Activated naive CD8-positive, alpha-beta T cell treated with anti-CD3 and anti-CD28 coated beads, Interleukin-2, amount 50 U/mL, for 24 hours (primary cell): ENCODE measurements around the gene TMEM222.

Experiments
- ATAC-seq: fragments of 150-1000 bp; cut with Tn5 transposase; one replicate; pipeline ENCODE4 v1.10.0; 2021
- DNase-seq: peaks from one replicate; pipeline ENCODE4 v3.0.0; 2021
- H3K27ac Mint-ChIP-seq: one replicate; pipeline ENCODE4 v1.8.0; 2021; ENCODE audit warnings: mild to moderate bottlenecking, mixed read lengths
- H3K27me3 Mint-ChIP-seq: one replicate; pipeline ENCODE4 v1.8.0; 2021; ENCODE audit warnings: mixed read lengths
- H3K36me3 Mint-ChIP-seq: one replicate; pipeline ENCODE4 v1.8.0; 2021; ENCODE audit warnings: low read depth, mixed read lengths
- H3K4me1 Mint-ChIP-seq: one replicate; pipeline ENCODE4 v1.8.0; 2021; ENCODE audit warnings: mixed read lengths
- H3K4me3 Mint-ChIP-seq: one replicate; pipeline ENCODE4 v1.8.0; 2021; ENCODE audit warnings: mild to moderate bottlenecking, moderate library complexity, mixed read lengths
- H3K9me3 Mint-ChIP-seq: one replicate; pipeline ENCODE4 v1.8.0; 2021; ENCODE audit warnings: mixed read lengths

The TMEM222 gene

DNA sequence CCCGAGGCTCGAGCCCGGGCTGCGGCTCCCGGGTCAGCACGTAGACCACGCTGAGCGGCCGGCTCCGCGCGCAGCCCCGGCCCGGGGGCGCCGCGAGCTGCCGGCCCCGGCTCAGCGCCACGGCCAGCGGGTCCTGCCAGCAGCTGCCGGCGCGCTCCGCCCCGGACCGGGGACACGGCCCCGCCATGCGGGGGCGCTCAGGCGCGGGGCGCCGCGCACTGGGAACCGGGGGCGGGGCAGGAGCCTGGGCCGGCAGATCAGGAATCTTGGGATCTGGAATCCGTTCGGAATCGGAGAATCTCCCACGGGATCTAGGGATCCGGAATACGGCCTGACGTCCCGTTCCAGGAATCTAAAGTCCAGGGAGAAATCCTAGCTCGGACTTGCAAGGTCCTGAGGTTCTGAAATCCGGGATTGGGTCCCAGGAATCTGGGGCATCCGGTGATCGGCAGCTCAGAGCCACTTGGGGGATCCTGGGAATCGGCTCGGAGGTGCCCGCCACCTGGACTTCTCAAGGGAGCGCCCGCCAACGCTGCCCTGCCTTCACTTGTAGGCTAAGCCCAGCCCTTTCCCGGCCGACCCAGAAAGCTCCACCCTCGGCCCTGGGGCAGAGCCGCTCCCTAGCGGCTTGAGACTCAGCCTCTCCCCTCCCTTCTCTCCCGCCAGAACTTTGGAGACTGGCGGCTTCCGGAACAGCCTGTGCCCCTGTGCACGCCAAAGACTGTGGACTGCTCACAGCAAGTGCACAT is 44.6 kb downstream of the TMEM222 start, which contains the start of gene MAP3K6:
Gene MAP3K6 (minus strand): TSS at position 551 of the 749 bp plus-strand sequence. CDS start 364 bp downstream, at position 187.
- H3K9me3 Mint-ChIP-seq: no peaks in the 10 kb centered on the region
- peak; percentile 27 for ATAC-seq
- H3K36me3 Mint-ChIP-seq: no peaks in the 10 kb centered on the region
- peaks cover 29% of the 10 kb centered on the region for H3K4me1 Mint-ChIP-seq
- H3K4me3 Mint-ChIP-seq: peak within 1 kb of the TSS; percentile 81
- no peaks in the 10 kb centered on the region for H3K27me3 Mint-ChIP-seq
- peak within 1 kb of the TSS; percentile 55 for H3K27ac Mint-ChIP-seq
- peak; percentile 52 for DNase-seq

DNA sequence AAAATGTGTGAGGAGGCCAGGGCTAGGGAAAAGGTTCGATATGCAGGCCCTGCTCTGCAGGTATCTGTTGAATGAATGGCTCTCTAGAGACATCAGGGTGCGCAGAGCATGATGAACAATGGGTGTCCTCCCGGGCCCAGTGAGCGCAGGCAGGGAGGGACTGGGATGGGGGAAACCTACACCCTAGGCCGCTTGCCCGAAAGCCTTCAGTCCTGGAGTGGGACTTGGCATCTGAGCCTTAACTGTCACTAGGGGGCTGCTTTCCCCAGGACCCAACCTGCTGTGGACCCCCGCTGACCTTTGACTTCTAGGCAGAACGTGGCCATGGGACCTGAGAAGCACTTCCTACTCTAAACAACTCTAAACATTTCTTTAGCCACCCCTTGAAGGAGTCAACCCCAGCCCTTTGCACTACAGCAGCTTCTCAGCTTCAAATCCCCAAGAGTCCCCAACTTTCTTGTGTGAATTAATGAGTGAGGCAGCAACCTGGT is 45.2 kb downstream of the TMEM222 start:
- no peak overlapping the region for H3K27ac Mint-ChIP-seq
- H3K27me3 Mint-ChIP-seq: no peaks in the 10 kb centered on the region
- ATAC-seq (no peak), DNase-seq (no peak)
- H3K36me3 Mint-ChIP-seq: no peaks in the 10 kb centered on the region
- H3K4me1 Mint-ChIP-seq: peaks cover 31% of the 10 kb centered on the region
- H3K9me3 Mint-ChIP-seq: no peaks in the 10 kb centered on the region
- H3K4me3 Mint-ChIP-seq: peak overlapping the region; percentile 54

GRCh38 chr1:27368869-27369582 is 47.1 kb downstream of the TMEM222 start:
- Mint-ChIP-seq H3K27me3 (no peaks in the 10 kb centered on the region), H3K4me3 (no peak overlapping the region), H3K27ac (no peak overlapping the region), H3K4me1 (peaks cover 31% of the 10 kb centered on the region), H3K9me3 (no peaks in the 10 kb centered on the region), H3K36me3 (no peaks in the 10 kb centered on the region)
- DNase-seq (no peak), ATAC-seq (no peak)

DNA sequence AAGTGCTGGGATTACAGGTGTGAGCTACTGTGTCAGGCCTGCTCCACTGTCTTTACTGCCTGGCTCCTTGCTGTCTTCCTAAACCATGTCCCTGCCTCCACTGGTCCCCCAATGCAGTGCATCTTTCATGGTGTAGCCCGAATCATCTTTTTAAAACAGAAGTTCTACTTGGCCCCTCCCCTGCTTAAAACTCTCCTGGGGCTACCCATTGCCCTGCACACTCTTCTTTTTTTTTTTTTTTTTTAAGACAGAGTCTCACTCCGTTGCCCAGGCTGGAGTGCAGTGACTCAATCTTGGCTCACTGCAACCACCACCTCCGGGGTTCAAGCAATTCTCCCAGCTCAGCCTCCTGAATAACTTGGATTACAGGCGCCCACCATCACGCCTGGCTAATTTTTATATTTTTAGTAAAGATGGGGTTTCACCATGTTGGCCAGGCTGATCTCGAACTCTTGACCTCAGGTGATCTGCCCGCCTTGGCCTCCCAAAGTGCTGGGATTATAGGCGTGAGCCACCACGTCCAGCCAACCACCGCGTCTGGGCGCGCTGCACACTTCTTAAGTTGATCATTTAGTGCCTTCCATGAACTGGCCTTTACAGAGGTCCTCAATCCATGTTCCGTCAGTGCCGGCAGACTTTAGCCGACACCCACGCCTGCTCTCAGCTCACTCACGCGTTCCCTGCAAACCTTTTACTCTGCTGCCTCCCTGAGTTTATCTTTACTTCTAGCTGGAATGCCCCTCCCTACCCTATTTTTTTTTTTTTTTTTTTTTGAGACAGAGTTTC is 50.3 kb downstream of the TMEM222 start:
- no peaks in the 10 kb centered on the region for H3K36me3 Mint-ChIP-seq
- no peaks in the 10 kb centered on the region for H3K27me3 Mint-ChIP-seq
- DNase-seq: no peak
- H3K4me1 Mint-ChIP-seq: peaks cover 11% of the 10 kb centered on the region
- H3K4me3 Mint-ChIP-seq: no peak overlapping the region
- ATAC-seq: no peak
- no peaks in the 10 kb centered on the region for H3K9me3 Mint-ChIP-seq
- H3K27ac Mint-ChIP-seq: no peak overlapping the region

DNA sequence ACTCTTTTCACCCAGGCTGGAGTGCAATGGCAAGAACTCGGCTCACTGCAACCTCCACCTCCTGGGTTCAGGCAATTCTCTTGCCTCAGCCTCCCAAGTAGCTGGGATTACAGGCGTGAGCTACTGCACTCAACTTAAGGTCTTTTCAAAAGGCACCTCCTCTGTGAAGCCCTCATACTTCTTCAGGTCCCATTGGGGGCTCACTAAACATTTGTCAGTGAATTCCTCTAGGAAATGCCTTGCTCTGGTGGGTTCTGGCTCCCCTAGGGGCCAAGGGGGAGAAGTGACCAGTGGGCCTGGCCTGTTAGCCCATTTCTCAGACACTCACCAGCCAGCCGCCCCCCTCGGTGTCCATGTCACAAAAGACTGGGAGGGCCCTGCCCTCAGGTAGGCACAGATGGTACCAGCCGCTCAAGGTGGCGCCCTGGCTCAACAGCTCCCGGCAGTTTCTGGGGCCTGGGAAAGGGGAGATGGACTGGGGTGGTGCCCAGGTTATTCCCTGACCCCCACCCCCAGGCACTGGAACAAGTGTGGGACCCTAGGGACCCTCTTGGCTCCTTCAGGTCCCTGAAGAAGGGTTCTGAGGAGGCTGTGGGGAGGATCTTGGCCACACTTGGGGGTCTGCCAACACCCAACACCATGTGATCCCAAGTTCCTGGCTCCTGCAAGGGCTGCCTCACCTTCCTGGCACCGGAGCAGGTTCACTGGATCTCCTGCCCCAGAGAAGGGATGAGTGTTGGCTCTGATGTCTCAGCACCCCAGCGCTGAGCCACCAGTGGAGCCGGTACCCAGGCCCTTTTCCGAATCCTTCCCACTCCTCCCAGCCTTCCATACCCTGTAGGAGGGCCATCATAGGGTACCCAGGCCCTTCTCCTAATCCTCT is 51.1 kb downstream of the TMEM222 start:
- H3K4me3 Mint-ChIP-seq: no peak overlapping the region
- peaks cover 11% of the 10 kb centered on the region for H3K4me1 Mint-ChIP-seq
- H3K27ac Mint-ChIP-seq: no peak overlapping the region
- DNase-seq (no peak), ATAC-seq (no peak)
- H3K36me3 Mint-ChIP-seq: no peaks in the 10 kb centered on the region
- no peaks in the 10 kb centered on the region for H3K9me3 Mint-ChIP-seq
- H3K27me3 Mint-ChIP-seq: no peaks in the 10 kb centered on the region

DNA sequence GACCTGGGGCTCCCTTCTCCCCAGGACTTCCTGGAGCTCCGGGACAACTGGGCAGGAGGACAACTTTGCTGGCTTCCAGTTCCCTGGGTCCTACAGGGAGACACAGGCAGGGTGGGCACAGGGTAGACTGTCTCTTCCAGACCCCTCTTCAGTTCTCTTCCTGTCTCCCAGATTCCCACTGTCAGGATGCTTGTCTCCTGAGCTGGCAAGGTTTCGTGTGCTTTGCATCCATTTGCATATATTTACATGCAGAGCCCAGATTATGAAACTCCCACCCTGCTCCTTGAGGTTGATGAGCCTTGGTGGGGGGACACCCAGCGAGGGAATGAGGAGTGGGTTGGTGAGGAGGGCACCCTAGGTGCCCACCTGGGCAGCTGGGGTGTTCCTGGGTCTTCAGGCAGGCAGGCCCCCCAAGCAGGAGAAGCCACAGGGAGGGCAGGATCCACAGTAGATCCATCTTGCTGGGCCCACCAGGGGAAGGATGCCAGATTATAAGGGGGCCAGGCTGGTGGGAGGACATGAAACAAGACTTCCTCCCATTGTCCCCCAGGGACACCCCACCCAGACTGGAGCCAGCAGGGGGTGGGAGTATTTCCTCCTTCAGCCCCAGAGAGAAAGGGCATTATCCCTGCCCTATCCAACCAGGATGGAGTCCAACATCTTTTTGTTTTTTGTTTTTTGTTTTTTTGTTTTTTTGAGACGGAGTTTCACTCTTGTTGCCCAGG is 52.6 kb downstream of the TMEM222 start, which contains the start of gene FCN3:
Gene FCN3 (minus strand): TSS at position 463 of the 725 bp plus-strand sequence. CDS start 6 bp downstream, at position 457.
- no peak for DNase-seq
- H3K27me3 Mint-ChIP-seq: no peaks in the 10 kb centered on the region
- no peak within 1 kb of the TSS for H3K4me3 Mint-ChIP-seq
- no peak for ATAC-seq
- peaks cover 6% of the 10 kb centered on the region for H3K4me1 Mint-ChIP-seq
- H3K27ac Mint-ChIP-seq: no peak within 1 kb of the TSS
- no peaks in the 10 kb centered on the region for H3K9me3 Mint-ChIP-seq
- no peaks in the 10 kb centered on the region for H3K36me3 Mint-ChIP-seq

- Mint-ChIP-seq H3K27ac (no peak overlapping the region), H3K4me3 (no peak overlapping the region), H3K36me3 (no peaks in the 10 kb centered on the region), H3K9me3 (no peaks in the 10 kb centered on the region), H3K27me3 (no peaks in the 10 kb centered on the region), H3K4me1 (peaks cover 2% of the 10 kb centered on the region)
- DNase-seq (no peak), ATAC-seq (no peak)
These were observed 56.0 kb downstream of the TMEM222 start for GRCh38 chr1:27377760-27378495.

DNA sequence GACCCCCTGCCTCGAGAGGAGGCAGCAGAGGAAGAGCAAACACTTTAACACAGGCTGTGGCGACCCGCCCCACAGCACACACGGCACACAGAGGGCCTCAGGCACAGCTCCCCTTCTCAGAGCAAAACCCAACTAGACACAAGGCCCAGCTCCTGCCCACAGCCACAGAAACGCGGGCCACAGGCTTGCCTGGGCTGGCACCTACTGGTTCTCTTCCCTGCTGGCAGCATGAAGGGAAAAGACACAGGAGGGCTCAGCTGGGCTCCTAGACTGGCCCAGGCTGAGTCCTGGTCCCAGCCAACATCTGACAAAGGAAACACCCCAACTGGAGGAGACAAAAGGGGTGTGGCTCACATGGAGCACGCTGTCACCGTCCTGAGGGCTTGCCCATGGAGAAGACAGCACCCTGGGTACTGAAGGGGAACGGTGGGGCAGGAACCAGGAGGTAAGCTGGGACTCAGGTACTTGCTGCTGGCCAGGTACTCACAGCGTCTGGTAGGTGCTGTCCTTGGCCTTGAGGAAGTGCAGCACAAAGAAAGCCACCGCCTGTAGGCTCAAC is 57.7 kb downstream of the TMEM222 start:
- Mint-ChIP-seq H3K4me3 (no peak overlapping the region), H3K9me3 (no peaks in the 10 kb centered on the region), H3K4me1 (peaks cover 2% of the 10 kb centered on the region), H3K27me3 (no peaks in the 10 kb centered on the region), H3K27ac (no peak overlapping the region), H3K36me3 (no peaks in the 10 kb centered on the region)
- DNase-seq (no peak), ATAC-seq (no peak)

DNA sequence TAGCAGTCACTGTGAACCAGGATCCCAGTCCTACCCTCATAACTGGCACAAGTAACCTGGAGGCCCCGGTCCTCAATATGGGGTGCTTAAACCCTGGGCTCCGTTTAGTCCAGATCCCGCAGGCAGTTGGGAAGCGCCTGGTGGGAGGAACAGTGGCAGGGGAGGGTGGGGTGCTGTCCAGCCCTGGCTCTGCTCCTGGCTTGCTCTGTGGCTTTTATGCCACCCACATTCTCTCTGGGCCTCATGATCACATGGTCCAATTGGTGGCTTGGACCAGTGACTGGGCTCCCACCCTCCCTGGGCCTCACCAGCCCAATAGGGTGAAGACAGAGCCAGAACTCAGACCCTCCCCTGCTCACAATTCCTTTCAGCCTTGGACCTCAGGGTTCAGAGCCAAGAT is 58.3 kb downstream of the TMEM222 start:
- Mint-ChIP-seq H3K4me1 (peaks cover 2% of the 10 kb centered on the region), H3K9me3 (no peaks in the 10 kb centered on the region), H3K27me3 (no peaks in the 10 kb centered on the region), H3K27ac (no peak overlapping the region), H3K36me3 (no peaks in the 10 kb centered on the region), H3K4me3 (no peak overlapping the region)
- no peak for ATAC-seq
- DNase-seq: no peak

- DNase-seq (no peak), ATAC-seq (peak; percentile 11)
- H3K9me3 Mint-ChIP-seq: no peaks in the 10 kb centered on the region
- H3K4me3 Mint-ChIP-seq: no peak overlapping the region
- H3K4me1 Mint-ChIP-seq: peaks cover 2% of the 10 kb centered on the region
- H3K27me3 Mint-ChIP-seq: no peaks in the 10 kb centered on the region
- H3K27ac Mint-ChIP-seq: no peak overlapping the region
- H3K36me3 Mint-ChIP-seq: no peaks in the 10 kb centered on the region
These were observed 59.1 kb downstream of the TMEM222 start for GRCh38 chr1:27380766-27381733.

GRCh38 chr1:27381969-27382762 is 60.2 kb downstream of the TMEM222 start:
- Mint-ChIP-seq H3K27ac (no peak overlapping the region), H3K36me3 (no peaks in the 10 kb centered on the region), H3K9me3 (no peaks in the 10 kb centered on the region), H3K4me1 (peaks cover 2% of the 10 kb centered on the region), H3K4me3 (no peak overlapping the region), H3K27me3 (no peaks in the 10 kb centered on the region)
- ATAC-seq: no peak
- DNase-seq: no peak
